Measurements from ENCODE around the gene SYT2.

Gene SYT2

DNA sequence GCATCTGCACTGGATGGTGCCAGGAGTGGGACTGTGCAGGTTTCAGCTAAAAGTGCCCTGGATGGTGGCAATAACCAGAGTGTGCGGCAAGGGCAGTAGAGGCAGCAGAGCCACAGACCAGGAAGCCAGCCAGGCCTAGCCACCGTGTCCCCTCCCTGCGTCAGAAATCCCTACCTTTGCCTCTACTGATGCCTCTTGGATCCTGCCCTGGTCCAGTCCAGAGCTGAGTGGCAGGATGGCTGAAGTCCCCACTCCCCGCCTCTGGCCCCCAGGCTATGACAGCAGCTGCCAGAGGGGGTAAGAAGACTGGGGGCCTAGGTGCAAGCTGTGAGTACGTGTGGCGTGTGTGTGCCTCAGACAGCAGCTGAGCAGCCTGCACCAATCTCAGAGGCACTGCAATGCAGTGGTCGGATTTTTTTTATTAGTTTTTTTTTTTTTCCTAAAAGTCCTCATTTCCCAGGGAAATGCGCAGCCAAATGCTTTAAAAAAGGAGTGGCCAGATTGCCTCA, 51.9 kb downstream of the SYT2 start:
- Histone ChIP-seq H3K4me1 (no peaks in the 10 kb centered on the region), H3K4me3 (no peak overlapping the region), H3K9me3 (no peaks in the 10 kb centered on the region), H3K27ac (no peak overlapping the region), H3K36me3 (no peaks in the 10 kb centered on the region), H3K27me3 (peaks cover 0 to 87% of the 10 kb centered on the region in 2 donors)
- DNase-seq: no peak
- intact Hi-C loops (cut with DNase I; ENCODE audit: low total_unique reads): no loop called here
- TF ChIP-seq, protein P1, sequence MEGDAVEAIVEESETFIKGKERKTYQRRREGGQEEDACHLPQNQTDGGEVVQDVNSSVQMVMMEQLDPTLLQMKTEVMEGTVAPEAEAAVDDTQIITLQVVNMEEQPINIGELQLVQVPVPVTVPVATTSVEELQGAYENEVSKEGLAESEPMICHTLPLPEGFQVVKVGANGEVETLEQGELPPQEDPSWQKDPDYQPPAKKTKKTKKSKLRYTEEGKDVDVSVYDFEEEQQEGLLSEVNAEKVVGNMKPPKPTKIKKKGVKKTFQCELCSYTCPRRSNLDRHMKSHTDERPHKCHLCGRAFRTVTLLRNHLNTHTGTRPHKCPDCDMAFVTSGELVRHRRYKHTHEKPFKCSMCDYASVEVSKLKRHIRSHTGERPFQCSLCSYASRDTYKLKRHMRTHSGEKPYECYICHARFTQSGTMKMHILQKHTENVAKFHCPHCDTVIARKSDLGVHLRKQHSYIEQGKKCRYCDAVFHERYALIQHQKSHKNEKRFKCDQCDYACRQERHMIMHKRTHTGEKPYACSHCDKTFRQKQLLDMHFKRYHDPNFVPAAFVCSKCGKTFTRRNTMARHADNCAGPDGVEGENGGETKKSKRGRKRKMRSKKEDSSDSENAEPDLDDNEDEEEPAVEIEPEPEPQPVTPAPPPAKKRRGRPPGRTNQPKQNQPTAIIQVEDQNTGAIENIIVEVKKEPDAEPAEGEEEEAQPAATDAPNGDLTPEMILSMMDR (IDR thresholded peaks at IDR 0.05): no peak

DNA sequence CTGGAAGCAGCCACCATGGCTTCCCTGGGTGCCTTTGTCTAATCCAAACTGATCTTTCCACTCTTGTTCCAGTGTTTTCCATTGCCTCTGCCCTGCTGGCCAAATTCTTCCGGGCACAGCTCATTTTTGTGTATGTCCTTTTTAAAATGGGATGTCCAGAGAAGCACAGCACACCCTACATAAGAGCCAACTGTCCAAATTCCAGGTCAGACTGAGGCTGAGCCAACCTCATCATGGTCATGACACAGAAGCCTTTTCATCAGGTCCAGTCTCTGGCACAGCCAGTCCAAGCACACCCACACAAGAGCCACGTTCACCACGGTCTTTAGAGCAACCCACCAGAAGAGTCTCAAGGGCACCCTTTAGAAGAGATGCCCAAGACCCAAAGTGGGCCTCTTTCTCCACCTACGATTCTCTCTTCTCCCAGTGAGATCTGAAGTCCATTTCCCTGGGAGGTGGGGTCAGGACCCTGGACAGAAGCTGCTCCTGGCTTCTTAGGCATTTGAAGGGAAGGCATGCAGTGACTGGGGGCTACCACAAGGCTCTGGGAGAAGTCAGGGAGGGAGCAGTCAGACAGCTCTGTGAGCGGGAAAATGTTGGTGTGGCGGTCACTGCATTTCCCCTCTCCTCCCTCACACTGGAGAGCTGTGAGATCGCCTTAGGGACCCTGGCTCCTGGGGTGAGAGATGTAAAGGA, 53.2 kb downstream of the SYT2 start:
- DNase-seq: no peak
- TF ChIP-seq, protein P1 (IDR thresholded peaks at IDR 0.05): no peak
- intact Hi-C loops (cut with DNase I; ENCODE audit: low total_unique reads): no loop called here
- H3K27ac ChIP-seq: no peak overlapping the region
- no peak overlapping the region for H3K4me3 ChIP-seq
- H3K27me3 ChIP-seq: peaks cover 0 to 81% of the 10 kb centered on the region in 2 donors
- H3K4me1 ChIP-seq: no peaks in the 10 kb centered on the region
- no peaks in the 10 kb centered on the region for H3K9me3 ChIP-seq
- H3K36me3 ChIP-seq: no peaks in the 10 kb centered on the region

DNA sequence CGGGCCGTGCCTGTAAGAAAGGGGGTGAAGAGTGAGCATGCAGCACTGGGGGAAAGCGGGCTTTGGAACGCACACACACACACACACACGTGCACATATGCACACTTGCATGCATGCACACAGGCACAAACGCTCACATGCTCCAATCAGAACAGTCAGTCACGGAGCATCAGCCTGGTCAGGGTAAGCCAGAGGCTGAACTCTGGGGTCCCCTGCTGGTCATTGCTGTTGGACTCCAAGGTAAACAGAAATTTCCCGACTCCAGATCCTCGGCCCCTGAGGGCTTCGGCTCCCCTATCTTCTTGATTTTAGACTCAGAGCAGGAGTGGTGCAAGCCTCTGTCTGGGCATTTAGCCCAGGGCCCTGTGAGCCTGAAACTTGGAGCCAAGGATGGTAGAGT, 54.2 kb downstream of the SYT2 start:
- intact Hi-C loops (cut with DNase I; ENCODE audit: low total_unique reads): no loop called here
- no peaks in the 10 kb centered on the region for H3K36me3 ChIP-seq
- no peak overlapping the region for H3K4me3 ChIP-seq
- TF ChIP-seq, protein P1 (IDR thresholded peaks at IDR 0.05): no peak
- no peak for DNase-seq
- no peak overlapping the region for H3K27ac ChIP-seq
- no peaks in the 10 kb centered on the region for H3K4me1 ChIP-seq
- peaks cover 0 to 73% of the 10 kb centered on the region in 2 donors for H3K27me3 ChIP-seq
- H3K9me3 ChIP-seq: no peaks in the 10 kb centered on the region

DNA sequence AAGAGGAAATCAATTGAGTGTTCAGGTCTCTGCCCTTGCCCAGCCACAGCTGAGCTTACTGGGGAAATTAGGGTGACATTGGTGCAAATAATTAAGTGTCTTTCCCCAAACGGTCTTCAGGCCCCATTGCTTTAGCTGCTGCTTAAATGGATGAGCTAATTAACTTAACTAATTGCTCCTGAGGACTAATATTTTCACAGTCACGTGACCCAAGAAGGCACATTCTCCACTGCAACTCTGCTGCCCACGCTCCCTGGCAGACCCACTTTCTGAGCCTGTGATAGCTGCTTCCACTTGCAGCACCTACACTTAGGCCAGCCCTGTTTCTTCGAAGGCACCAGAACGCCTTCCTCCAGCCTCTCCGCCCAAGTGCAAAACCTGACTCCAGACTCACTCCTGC, 56.2 kb downstream of the SYT2 start:
- intact Hi-C loops (cut with DNase I; ENCODE audit: low total_unique reads): no loop called here
- H3K36me3 ChIP-seq: no peaks in the 10 kb centered on the region
- H3K27ac ChIP-seq: no peak overlapping the region
- TF ChIP-seq, protein P1 (IDR thresholded peaks at IDR 0.05): no peak
- no peak for DNase-seq
- H3K4me1 ChIP-seq: no peaks in the 10 kb centered on the region
- H3K9me3 ChIP-seq: no peaks in the 10 kb centered on the region
- H3K4me3 ChIP-seq: no peak overlapping the region
- peaks cover 0 to 70% of the 10 kb centered on the region in 2 donors for H3K27me3 ChIP-seq

DNA sequence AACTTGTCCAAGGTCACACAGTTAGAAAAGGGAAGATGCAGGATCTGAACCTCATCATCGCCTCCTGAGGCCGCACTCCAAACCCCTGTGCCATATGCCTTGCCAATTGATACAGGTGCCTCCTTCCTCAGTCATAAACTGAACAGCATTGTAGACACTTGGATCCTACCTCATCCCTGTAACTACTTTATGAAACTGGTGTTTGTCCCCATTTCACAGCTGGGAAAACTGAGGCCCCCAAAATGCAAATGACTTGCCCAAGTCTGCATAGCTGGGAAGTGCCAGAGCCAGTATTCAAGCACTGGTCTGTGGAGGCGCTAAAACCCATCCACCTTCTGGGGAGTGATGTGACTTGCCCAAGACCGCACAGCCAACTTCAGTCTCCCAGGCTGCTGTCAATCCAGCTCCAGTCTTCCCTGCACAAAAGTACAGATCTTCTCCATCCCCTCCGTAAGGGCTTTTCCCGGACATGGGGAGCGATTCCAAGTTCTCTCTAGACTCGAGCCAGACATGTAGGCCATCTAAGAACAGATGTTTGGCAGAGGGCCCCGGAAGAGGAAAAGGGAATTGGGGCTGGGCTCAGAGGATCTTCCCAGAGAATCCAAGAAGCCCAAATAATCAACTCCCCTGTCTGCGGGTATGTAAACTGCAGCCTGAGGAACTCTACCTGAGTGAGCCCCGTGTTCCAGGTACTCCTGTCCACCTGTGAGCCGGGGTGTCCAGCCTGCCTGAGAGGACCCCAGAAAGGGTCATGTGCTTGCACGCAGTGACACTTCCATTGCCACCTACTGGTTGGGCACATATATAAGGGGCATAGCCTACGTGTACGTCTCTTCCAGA, 60.5 kb downstream of the SYT2 start:
- peaks cover 0 to 63% of the 10 kb centered on the region in 2 donors for H3K27me3 ChIP-seq
- H3K9me3 ChIP-seq: no peaks in the 10 kb centered on the region
- no peaks in the 10 kb centered on the region for H3K4me1 ChIP-seq
- TF ChIP-seq, protein P1 (IDR thresholded peaks at IDR 0.05): no peak
- intact Hi-C loops (cut with DNase I; ENCODE audit: low total_unique reads): no loop called here
- no peak for DNase-seq
- no peak overlapping the region for H3K27ac ChIP-seq
- H3K4me3 ChIP-seq: no peak overlapping the region
- H3K36me3 ChIP-seq: no peaks in the 10 kb centered on the region
